Measurements from ENCODE around the gene SHISA5. TPM values are rescaled to one million over a fixed set of nuclear protein-coding genes. Genes with fewer than 3 reads are reported as not detected.

Gene SHISA5
- polyA plus RNA-seq, 1 experiment, result 217 TPM

GRCh38 chr3:48524970-48525369, 21.0 kb upstream of the SHISA5 start:
- TF ChIP-seq CTCF (IDR thresholded peaks at IDR 0.05; ENCODE audit: insufficient read depth, low read depth, low read length), result no peak
- CTCF ChIA-PET, result interaction anchor here (1.4 kb wide), 1 partner anchor 12 kb away, joined by 3 read pairs; no protein-coding TSS in a partner anchor
- H3K36me3 ChIP-seq (ENCODE audit: control insufficient read depth, insufficient read depth, low read length), result peaks cover 18% of the 10 kb centered on the region
- no peak for DNase-seq (ENCODE audit: low read depth)
- no peak overlapping the region for H3K4me3 ChIP-seq (ENCODE audit: low read depth, low read length)
- POLR2A ChIA-PET, result no interaction called here
- H3K27me3 ChIP-seq (ENCODE audit: control insufficient read depth, insufficient read depth, low read length), result no peaks in the 10 kb centered on the region

GRCh38 chr3:48521635-48522034, 17.7 kb upstream of the SHISA5 start:
- DNase-seq (ENCODE audit: low read depth), result no peak
- H3K36me3 ChIP-seq (ENCODE audit: control insufficient read depth, insufficient read depth, low read length), result peaks cover 23% of the 10 kb centered on the region
- CTCF ChIA-PET, result interaction anchor here (1.3 kb wide), 1 partner anchor 36 kb away, joined by 5 read pairs; no protein-coding TSS in a partner anchor
- no peak for TF ChIP-seq CTCF (IDR thresholded peaks at IDR 0.05; ENCODE audit: insufficient read depth, low read depth, low read length)
- no peaks in the 10 kb centered on the region for H3K27me3 ChIP-seq (ENCODE audit: control insufficient read depth, insufficient read depth, low read length)
- no peak overlapping the region for H3K4me3 ChIP-seq (ENCODE audit: low read depth, low read length)
- POLR2A ChIA-PET, result no interaction called here

- CTCF ChIA-PET, result interaction anchor here (0.6 to 1.1 kb wide), 2 partner anchors 30 to 236 kb away, joined by 3 to 4 read pairs; no protein-coding TSS in a partner anchor
- Histone ChIP-seq H3K27me3 (ENCODE audit: control insufficient read depth, insufficient read depth, low read length) (no peaks in the 10 kb centered on the region), H3K36me3 (ENCODE audit: control insufficient read depth, insufficient read depth, low read length) (peaks cover 15% of the 10 kb centered on the region), H3K4me3 (ENCODE audit: low read depth, low read length) (no peak overlapping the region)
- no peak for DNase-seq (ENCODE audit: low read depth)
- no peak for TF ChIP-seq CTCF (IDR thresholded peaks at IDR 0.05; ENCODE audit: insufficient read depth, low read depth, low read length)
- POLR2A ChIA-PET, result no interaction called here
Observed at GRCh38 chr3:48519277-48519643, 15.3 kb upstream of the SHISA5 start.

- H3K36me3 ChIP-seq (ENCODE audit: control insufficient read depth, insufficient read depth, low read length), result peaks cover 15% of the 10 kb centered on the region
- ChIA-PET POLR2A (no interaction called here), CTCF (interaction anchor here (1.1 kb wide), 1 partner anchor 30 kb away, joined by 4 read pairs; no protein-coding TSS in a partner anchor)
- no peak for TF ChIP-seq CTCF (IDR thresholded peaks at IDR 0.05; ENCODE audit: insufficient read depth, low read depth, low read length)
- H3K4me3 ChIP-seq (ENCODE audit: low read depth, low read length), result no peak overlapping the region
- no peak for DNase-seq (ENCODE audit: low read depth)
- H3K27me3 ChIP-seq (ENCODE audit: control insufficient read depth, insufficient read depth, low read length), result no peaks in the 10 kb centered on the region
Observed at GRCh38 chr3:48518638-48519276, 14.8 kb upstream of the SHISA5 start.

- no peak for DNase-seq (ENCODE audit: low read depth)
- ChIA-PET POLR2A (no interaction called here), CTCF (no interaction called here)
- Histone ChIP-seq H3K36me3 (ENCODE audit: control insufficient read depth, insufficient read depth, low read length) (peaks cover 13% of the 10 kb centered on the region), H3K27me3 (ENCODE audit: control insufficient read depth, insufficient read depth, low read length) (no peaks in the 10 kb centered on the region), H3K4me3 (ENCODE audit: low read depth, low read length) (no peak overlapping the region)
- no peak for TF ChIP-seq CTCF (IDR thresholded peaks at IDR 0.05; ENCODE audit: insufficient read depth, low read depth, low read length)
Observed at GRCh38 chr3:48518069-48518468, 14.1 kb upstream of the SHISA5 start.
